Duodenal mucosa (tissue), 2 donors: Measurements from ENCODE around the gene CXCL17.

Experiments used
- H3K27ac ChIP-seq: one replicate; pipeline ENCODE4 v1.7.0; 2013; ENCODE audit warnings: low read depth, low read length
- H3K27me3 ChIP-seq, 2 donors: one replicate each; pipeline ENCODE4 v1.7.0; 2013; ENCODE audit warnings: low read length in 2 of 2, control low read depth in 1 of 2; ENCODE audit not compliant: insufficient read depth in 2 of 2, control insufficient read depth in 1 of 2
- H3K36me3 ChIP-seq, 2 donors: one replicate each; pipeline ENCODE4 v1.7.0; 2013; ENCODE audit warnings: low read length in 2 of 2, control low read depth in 1 of 2; ENCODE audit not compliant: insufficient read depth in 2 of 2, control insufficient read depth in 1 of 2
- H3K4me1 ChIP-seq, 2 donors: one replicate each; pipeline ENCODE4 v1.7.0; 2013; ENCODE audit warnings: low read length in 2 of 2, control low read depth in 1 of 2; ENCODE audit not compliant: insufficient read depth in 2 of 2, control insufficient read depth in 1 of 2
- H3K4me3 ChIP-seq, 2 donors: one replicate each; pipeline ENCODE4 v1.7.0; 2013; ENCODE audit warnings: low read length in 2 of 2, low read depth in 1 of 2
- H3K9ac ChIP-seq, 2 donors: one replicate each; pipeline ENCODE4 v1.7.0; 2013; ENCODE audit warnings: low read length in 2 of 2, low read depth in 1 of 2
- H3K9me3 ChIP-seq, 2 donors: one replicate each; pipeline ENCODE4 v1.7.0; 2013; ENCODE audit warnings: low read length in 2 of 2, control low read depth in 1 of 2; ENCODE audit not compliant: control insufficient read depth in 1 of 2

The CXCL17 gene

DNA sequence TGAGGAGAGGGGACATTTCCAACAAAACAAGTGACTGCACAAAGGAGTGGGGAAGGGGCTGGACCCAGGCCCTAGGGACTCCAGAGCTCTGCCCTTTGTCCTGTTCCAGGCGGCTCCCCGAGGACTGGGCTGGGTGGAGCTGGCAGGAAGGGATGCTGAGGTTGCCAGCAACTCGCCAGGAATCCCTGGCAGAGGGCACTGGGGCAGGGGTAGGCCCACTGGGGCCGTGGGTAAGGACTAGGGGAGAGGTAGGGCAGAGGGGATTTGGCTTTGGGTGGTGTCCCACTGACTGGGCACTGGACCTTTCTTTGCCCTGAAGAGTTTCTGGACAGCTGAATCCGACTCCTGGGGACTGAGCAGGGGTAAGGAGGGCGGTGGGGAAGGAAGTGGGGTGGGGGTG lies 23.4 kb downstream of the CXCL17 start:
- no peak overlapping the region for H3K4me3 ChIP-seq
- no peaks in the 10 kb centered on the region for H3K36me3 ChIP-seq
- no peaks in the 10 kb centered on the region for H3K9me3 ChIP-seq
- H3K27me3 ChIP-seq = no peaks in the 10 kb centered on the region
- no peak overlapping the region for H3K9ac ChIP-seq
- peaks cover 28 to 31% of the 10 kb centered on the region in 2 donors for H3K4me1 ChIP-seq
- H3K27ac ChIP-seq = no peak overlapping the region

DNA sequence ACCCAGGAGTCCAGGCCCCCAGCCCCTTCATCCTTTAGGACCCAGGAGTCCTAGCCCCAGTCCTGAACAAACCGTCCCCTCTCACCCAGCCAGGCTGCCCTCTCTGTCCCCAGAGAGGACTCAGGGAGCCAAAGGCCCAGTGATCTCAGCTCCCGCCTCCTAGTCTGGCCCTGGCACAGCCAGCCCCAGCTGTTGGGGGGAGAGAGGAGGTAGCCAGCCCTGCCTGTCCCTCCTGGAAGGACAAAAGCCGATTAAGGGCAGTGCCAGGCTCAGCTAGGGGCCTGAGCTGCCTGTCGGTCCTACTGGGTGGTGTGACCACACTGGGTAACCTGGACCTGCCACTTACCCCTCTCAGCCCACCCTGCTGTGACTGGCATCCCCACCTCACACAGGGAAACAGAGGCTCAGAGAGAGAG lies 30.1 kb downstream of the CXCL17 start:
- Histone ChIP-seq H3K27me3 (no peaks in the 10 kb centered on the region), H3K36me3 (peaks cover 0 to 6% of the 10 kb centered on the region in 2 donors), H3K27ac (no peak overlapping the region), H3K4me1 (peaks cover 3 to 4% of the 10 kb centered on the region in 2 donors), H3K9me3 (no peaks in the 10 kb centered on the region), H3K9ac (no peak overlapping the region), H3K4me3 (no peak overlapping the region)

DNA sequence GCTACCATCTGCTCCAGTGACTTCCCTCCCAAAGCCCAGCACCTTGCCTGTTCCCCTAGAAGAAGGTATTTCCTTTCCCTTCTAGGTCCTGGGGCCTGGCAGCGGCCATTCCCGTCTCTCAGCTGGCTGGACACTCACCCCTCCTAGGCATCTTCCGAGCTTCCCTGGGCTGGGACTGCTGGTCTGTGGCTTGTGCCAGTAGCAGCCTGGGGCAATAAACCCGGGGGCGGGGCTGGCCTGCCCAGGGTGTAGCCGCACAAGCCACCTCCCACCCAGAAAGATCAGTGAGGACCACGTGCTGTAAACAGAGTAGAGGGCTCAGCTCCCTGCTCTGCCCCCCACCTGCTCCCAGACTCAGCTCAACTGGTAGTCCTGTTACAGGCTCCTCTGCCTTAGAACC lies 30.5 kb downstream of the CXCL17 start:
- no peak overlapping the region for H3K9ac ChIP-seq
- no peak overlapping the region for H3K27ac ChIP-seq
- no peaks in the 10 kb centered on the region for H3K9me3 ChIP-seq
- no peak overlapping the region for H3K4me3 ChIP-seq
- peaks cover 3 to 4% of the 10 kb centered on the region in 2 donors for H3K4me1 ChIP-seq
- no peaks in the 10 kb centered on the region for H3K27me3 ChIP-seq
- H3K36me3 ChIP-seq = peaks cover 0 to 10% of the 10 kb centered on the region in 2 donors

DNA sequence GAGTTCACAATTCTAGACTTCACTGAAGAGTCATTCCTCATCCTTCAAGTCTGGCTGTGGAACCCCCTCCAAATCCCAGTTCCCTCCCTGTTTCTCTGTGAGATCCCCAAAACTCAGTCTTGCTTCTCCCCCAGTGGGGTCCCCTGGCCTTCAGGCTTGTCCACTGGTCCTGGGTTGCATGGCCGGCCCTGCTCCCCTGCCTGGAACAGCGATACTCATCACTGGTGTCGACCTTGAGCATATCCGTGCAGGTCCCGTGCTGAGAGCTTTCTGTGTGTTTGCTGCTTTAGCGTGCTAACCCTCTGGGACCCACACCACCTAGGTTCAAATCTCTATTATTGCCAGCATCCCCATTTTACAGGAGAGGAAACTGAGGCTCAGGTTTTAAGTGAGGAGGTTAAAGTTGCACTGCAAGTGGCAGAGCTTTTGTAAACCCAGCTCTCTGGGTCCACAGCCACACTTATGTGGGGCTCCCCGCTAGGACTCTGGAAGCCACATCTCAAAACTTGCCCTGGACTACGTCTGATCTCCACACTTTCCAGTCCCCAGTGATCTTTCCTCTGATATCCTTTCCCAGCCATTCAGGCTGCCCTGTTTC lies 31.1 kb downstream of the CXCL17 start:
- Histone ChIP-seq H3K9me3 (no peaks in the 10 kb centered on the region), H3K27me3 (no peaks in the 10 kb centered on the region), H3K4me1 (peaks cover 3 to 4% of the 10 kb centered on the region in 2 donors), H3K36me3 (peaks cover 0 to 12% of the 10 kb centered on the region in 2 donors), H3K4me3 (no peak overlapping the region), H3K27ac (no peak overlapping the region), H3K9ac (no peak overlapping the region)

DNA sequence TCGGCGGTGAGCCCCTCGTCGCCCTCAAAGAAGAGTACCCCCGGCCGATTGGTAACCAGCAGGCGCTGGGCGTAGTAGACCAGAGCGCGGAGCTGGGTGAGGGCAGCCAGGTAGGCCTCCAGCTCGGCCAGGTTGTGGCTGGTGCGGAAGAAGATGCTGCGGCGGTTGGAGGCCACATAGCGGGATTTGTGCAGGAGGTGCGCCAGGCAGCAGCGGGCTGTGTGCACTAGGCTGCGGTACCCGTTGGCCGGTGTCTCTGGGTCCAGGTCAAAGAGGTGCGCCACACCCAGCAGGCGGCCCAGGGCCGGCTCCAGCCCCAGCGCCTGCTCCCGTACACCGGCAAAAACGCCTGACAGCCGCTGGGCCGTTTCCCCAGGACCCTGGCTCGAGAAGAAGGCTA lies 32.4 kb downstream of the CXCL17 start:
- H3K36me3 ChIP-seq = peaks cover 0 to 14% of the 10 kb centered on the region in 2 donors
- no peaks in the 10 kb centered on the region for H3K9me3 ChIP-seq
- peaks cover 3 to 4% of the 10 kb centered on the region in 2 donors for H3K4me1 ChIP-seq
- H3K27me3 ChIP-seq = no peaks in the 10 kb centered on the region
- no peak overlapping the region for H3K4me3 ChIP-seq
- H3K9ac ChIP-seq = no peak overlapping the region
- H3K27ac ChIP-seq = no peak overlapping the region

DNA sequence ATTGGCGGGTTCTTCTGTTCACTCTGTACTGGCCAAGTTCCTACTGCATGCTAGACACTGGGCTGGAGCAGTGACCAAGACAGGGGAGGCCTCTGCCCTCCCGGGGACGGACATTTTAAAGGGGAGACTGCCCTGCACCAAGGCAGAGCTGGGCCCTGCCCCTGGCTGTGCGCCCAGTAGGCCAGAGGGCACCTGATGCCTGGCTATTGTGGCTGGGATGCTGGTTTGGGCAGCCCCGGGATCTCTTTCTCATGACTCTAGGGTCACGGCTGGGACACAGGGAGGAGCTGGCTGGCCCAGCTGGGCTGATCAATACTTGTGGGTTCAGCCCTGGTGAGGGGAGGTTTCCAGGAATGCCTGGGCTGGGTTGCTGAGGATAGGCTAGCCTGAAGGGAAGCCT lies 33.3 kb downstream of the CXCL17 start:
- Histone ChIP-seq H3K4me3 (no peak overlapping the region), H3K27ac (no peak overlapping the region), H3K9me3 (no peaks in the 10 kb centered on the region), H3K27me3 (no peaks in the 10 kb centered on the region), H3K9ac (no peak overlapping the region), H3K4me1 (peaks cover 3 to 4% of the 10 kb centered on the region in 2 donors), H3K36me3 (peaks cover 0 to 14% of the 10 kb centered on the region in 2 donors)

DNA sequence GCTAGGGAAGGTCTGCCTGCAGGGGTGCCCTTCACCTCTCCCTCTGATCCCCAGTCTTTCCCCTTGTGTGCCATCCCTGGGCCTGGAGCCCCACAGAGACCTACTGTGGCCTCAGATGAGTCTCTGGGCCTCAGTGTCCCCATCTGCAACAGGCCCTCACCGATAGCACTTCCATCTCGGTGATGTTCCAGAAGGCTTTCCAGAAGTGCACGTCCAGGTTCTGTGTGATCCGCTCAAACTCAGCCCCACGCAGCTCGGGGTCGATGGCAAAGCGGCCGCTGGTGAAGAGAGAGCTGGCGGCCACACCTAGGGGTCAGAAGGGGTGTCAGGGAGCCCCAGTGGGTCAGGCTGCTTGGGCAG lies 35.0 kb downstream of the CXCL17 start:
- Histone ChIP-seq H3K9ac (no peak overlapping the region), H3K9me3 (no peaks in the 10 kb centered on the region), H3K27ac (no peak overlapping the region), H3K4me1 (peaks cover 3 to 4% of the 10 kb centered on the region in 2 donors), H3K4me3 (no peak overlapping the region), H3K36me3 (peaks cover 0 to 14% of the 10 kb centered on the region in 2 donors), H3K27me3 (no peaks in the 10 kb centered on the region)

DNA sequence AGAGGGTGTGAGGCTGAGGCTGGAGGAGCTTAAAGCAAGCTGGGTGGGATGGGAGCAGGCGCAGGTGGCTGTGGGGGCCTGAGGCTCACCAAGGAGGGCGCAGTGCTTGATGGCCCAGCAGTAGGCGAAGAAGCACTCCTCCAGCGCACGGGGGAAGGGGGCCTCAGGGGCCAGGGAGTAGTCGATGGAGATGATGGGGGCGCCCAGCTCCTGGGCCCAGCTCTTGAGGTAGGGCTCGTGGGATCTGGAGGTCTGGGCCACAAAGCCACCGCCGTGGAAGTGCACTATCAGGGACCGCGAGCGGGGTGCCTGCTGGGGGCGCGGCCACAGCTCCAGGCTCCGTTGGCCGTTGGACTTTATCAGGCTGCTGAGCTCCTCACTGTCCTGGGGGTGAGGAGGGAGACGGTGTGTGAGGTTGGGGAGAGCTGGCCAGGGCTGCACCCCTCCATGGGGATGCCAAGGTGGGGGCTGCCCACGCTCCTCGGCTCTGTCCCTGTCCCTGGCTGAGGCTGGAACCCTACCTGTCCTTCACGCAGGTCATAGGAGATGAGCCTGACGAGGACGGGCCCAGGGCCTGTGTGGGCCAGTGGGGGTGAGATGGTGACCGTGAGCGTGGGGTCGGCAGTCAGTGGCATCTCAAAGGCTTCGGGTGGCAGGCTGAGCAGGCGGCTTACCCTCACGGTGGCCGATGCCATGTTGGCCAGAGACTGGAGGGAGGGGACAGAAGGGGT lies 35.5 kb downstream of the CXCL17 start:
- Histone ChIP-seq H3K36me3 (peaks cover 0 to 14% of the 10 kb centered on the region in 2 donors), H3K27ac (no peak overlapping the region), H3K9me3 (no peaks in the 10 kb centered on the region), H3K4me1 (peaks cover 3 to 4% of the 10 kb centered on the region in 2 donors), H3K9ac (no peak overlapping the region), H3K4me3 (no peak overlapping the region), H3K27me3 (no peaks in the 10 kb centered on the region)

DNA sequence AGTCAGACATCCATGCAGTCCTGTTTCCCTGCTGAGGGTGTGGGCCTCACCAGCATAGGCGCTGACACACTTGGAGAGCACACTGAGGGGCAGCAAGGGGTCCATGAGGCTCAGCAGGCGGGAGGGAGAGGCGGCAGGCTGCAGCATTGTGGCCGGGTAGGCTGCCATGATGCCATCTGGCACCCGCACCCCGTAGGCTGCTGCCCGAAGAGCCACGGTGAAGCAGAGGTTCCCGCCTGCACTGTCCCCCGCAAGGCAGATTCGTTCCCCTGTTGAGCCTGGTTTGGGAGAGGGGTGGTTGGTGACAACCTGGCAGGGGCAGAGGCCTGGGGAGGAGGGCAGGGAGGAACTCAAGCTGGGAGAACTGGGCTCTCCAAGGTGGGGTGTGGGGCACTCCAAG lies 36.6 kb downstream of the CXCL17 start:
- Histone ChIP-seq H3K27ac (no peak overlapping the region), H3K9ac (no peak overlapping the region), H3K27me3 (no peaks in the 10 kb centered on the region)

DNA sequence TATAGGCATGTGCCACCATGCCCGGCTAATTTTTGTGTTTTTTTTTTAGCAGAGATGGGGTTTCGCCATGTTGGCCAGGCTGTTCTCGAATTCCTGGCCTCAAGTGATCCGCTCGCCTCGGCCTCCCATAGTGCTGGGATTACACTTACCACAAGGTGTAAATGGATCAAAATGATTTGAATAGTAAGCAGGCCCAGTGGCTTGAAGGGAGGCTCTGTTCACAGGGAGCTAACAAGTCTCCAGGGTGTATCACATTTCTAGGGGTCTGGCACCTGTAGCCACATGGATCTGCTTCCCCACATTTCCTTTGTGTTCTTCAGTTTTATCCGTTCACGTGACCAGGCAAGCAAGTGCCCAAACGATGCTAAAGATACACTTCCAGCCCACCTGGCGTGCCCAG lies 39.2 kb downstream of the CXCL17 start:
- Histone ChIP-seq H3K27ac (no peak overlapping the region), H3K9me3 (no peaks in the 10 kb centered on the region), H3K4me1 (peaks cover 0 to 5% of the 10 kb centered on the region in 2 donors), H3K4me3 (no peak overlapping the region), H3K27me3 (no peaks in the 10 kb centered on the region), H3K36me3 (peaks cover 0 to 14% of the 10 kb centered on the region in 2 donors), H3K9ac (no peak overlapping the region)

More for the DNA sequence above, 36.6 kb downstream of the CXCL17 start:
- Histone ChIP-seq H3K36me3 (peaks cover 0 to 14% of the 10 kb centered on the region in 2 donors), H3K9me3 (no peaks in the 10 kb centered on the region), H3K4me3 (no peak overlapping the region), H3K4me1 (peaks cover 4 to 5% of the 10 kb centered on the region in 2 donors)
